K562 (cell line): ENCODE data around the gene PLCB1. TPM values are rescaled to one million over a fixed set of nuclear protein-coding genes. Genes with fewer than 3 reads are reported as not detected.

Experiments used
- ATAC-seq: fragments of 200-7000 bp; cut with Tn5 transposase; 3 replicates; pipeline ENCODE4 v1.9.1; 2020; ENCODE audit warnings: moderate library complexity
- BruUV-seq: library from RNA; stranded (reverse); fragments of 400-500 nt; replicated peaks from 2 replicates; lab custom pipeline; 2021; lab: Mats Ljungman, UMichigan
- CTCF ChIA-PET: fragments of 300-600 bp; formaldehyde crosslinking; extraction: SDS; loops from one replicate; lab custom pipeline; 2021; ENCODE audit warnings: low intra/inter-chr PET ratio; lab: Yijun Ruan, JAX
- POLR2A ChIA-PET: fragments of 300-600, 350-650 bp; sonication (Branson Sonifier 250); formaldehyde crosslinking; extraction: SDS; loops from one replicate; lab custom pipeline; 2021; ENCODE audit warnings: antibody characterized with exemption, inconsistent platforms; lab: Yijun Ruan, JAX
- DNase-seq, 4 experiments: peaks; one replicate each; pipeline versions ENCODE4 v3.0.0 to v3.0.0-alpha.2; 2011 to 2018; ENCODE audit warnings: low spot score in 3 of 4, mixed read lengths in 3 of 4; ENCODE audit errors: extremely low read depth in 1 of 4
- FAIRE-seq: peaks from 2 replicates; lab custom pipeline; 2011; peaks lifted over from hg19 to GRCh38; lab: Jason Lieb, UNC
- H2AFZ ChIP-seq: 2 replicates; pipeline ENCODE4 v1.6.0; 2011; ENCODE audit warnings: low read depth, low read length, control low read depth, inconsistent platforms
- H3K27ac ChIP-seq: fragments of 200-600 bp; 3 replicates; pipeline ENCODE4 v1.8.0; 2011; ENCODE audit warnings: low read depth, mild to moderate bottlenecking, control low read depth, inconsistent platforms, low read length, moderate library complexity, mixed read lengths; ENCODE audit errors: extremely low read depth
- H3K27me3 ChIP-seq, 2 experiments: fragments of 300-600 bp in 1 of 2; 2 replicates in 1 of 2; 3 replicates in 1 of 2; pipeline versions ENCODE4 v1.6.0 to v1.8.0; 2011; ENCODE audit warnings: inconsistent platforms in 2 of 2, low read length in 2 of 2, mild to moderate bottlenecking in 1 of 2, mixed read lengths in 1 of 2, moderate library complexity in 1 of 2; ENCODE audit not compliant: control insufficient read depth in 2 of 2, insufficient read depth in 2 of 2
- H3K36me3 ChIP-seq: fragments of 300-600 bp; 3 replicates; pipeline ENCODE4 v1.8.0; 2011; ENCODE audit warnings: mild to moderate bottlenecking, low read length, inconsistent platforms; ENCODE audit not compliant: control insufficient read depth, insufficient read depth
- H3K4me1 ChIP-seq, 2 experiments: fragments of 200-600 bp in 1 of 2; replicated peaks in 1 of 2; 2 replicates in 1 of 2; 3 replicates in 1 of 2; pipeline versions ENCODE4 v1.5.1 to v1.8.0; 2011; ENCODE audit warnings: inconsistent platforms in 2 of 2, low read length in 2 of 2, mild to moderate bottlenecking in 1 of 2, mixed read lengths in 1 of 2, moderate library complexity in 1 of 2; ENCODE audit not compliant: control insufficient read depth in 2 of 2, insufficient read depth in 2 of 2
- H3K4me2 ChIP-seq: 2 replicates; pipeline ENCODE4 v1.6.1; 2011; ENCODE audit warnings: low read length, control low read depth, inconsistent platforms, mixed read lengths; ENCODE audit not compliant: insufficient read depth
- H3K4me3 ChIP-seq: fragments of 200-600 bp; sonication (generic), shearing (Covaris generic); 2 replicates; pipeline ENCODE4 v1.5.1; 2016; ENCODE audit warnings: control low read depth, inconsistent platforms
- H3K79me2 ChIP-seq: fragments of 200-600 bp; 3 replicates; pipeline ENCODE4 v1.8.0; 2011; ENCODE audit warnings: low read length, inconsistent platforms; ENCODE audit not compliant: control insufficient read depth, insufficient read depth
- H3K9ac ChIP-seq, 2 experiments: 2 replicates each; pipeline versions ENCODE4 v1.6.0 to v1.6.1; 2011; ENCODE audit warnings: low read depth in 2 of 2, low read length in 2 of 2, control low read depth in 1 of 2, inconsistent platforms in 1 of 2, mild to moderate bottlenecking in 1 of 2, mixed read lengths in 1 of 2; ENCODE audit not compliant: insufficient read depth in 1 of 2
- H3K9me1 ChIP-seq: one replicate; pipeline ENCODE4 v1.6.0; 2011; ENCODE audit warnings: inconsistent platforms, mild to moderate bottlenecking, low read length, moderate library complexity; ENCODE audit not compliant: control insufficient read depth, insufficient read depth
- H3K9me3 ChIP-seq: replicated peaks from 2 replicates; pipeline ENCODE4 v1.5.1; 2011; ENCODE audit warnings: low read depth, low read length, inconsistent platforms; ENCODE audit not compliant: control insufficient read depth, insufficient read depth
- H4K20me1 ChIP-seq: replicated peaks from 2 replicates; pipeline ENCODE4 v1.6.1; 2011; ENCODE audit warnings: low read length, inconsistent platforms, mixed read lengths; ENCODE audit not compliant: control insufficient read depth, insufficient read depth
- ELF2 ChIP-seq: fragments of 250-450 bp; sonication (Bioruptor Pico); IDR thresholded peaks from 2 replicates; pipeline ENCODE4 v1.5.0; 2021; ENCODE audit warnings: mild to moderate bottlenecking
- HEY1 ChIP-seq: fragments of 250-450 bp; sonication (Bioruptor Pico); IDR thresholded peaks from 2 replicates; pipeline ENCODE4 v1.5.0; 2020; ENCODE audit warnings: mild to moderate bottlenecking, moderate library complexity, borderline replicate concordance
- MAFF ChIP-seq: IDR thresholded peaks from 2 replicates; pipeline ENCODE4 v1.6.1; 2012; ENCODE audit warnings: low read length, improper control_type of control experiment
- SRF ChIP-seq, 2 experiments: fragments of 250-450, 450-650 bp in 1 of 2; sonication (Bioruptor Pico) in 1 of 2; sonication (generic) in 1 of 2; formaldehyde crosslinking; IDR thresholded peaks; 2 replicates each; pipeline versions ENCODE4 v1.5.0 to v1.5.1; 2020 to 2022; ENCODE audit warnings: mild to moderate bottlenecking in 1 of 2, missing genetic modification reagents in 1 of 2
- STAT5A ChIP-seq: IDR thresholded peaks from 2 replicates; pipeline ENCODE4 v1.6.1; 2012; ENCODE audit warnings: low read length, inconsistent platforms, borderline replicate concordance
- WGBS: fragments of 100-300 bp; shearing (Covaris generic); methylation state at CpG from one replicate; pipeline ENCODE4 v1.1.6; 2016; ENCODE audit warnings: low coverage, mixed read lengths; ENCODE audit not compliant: insufficient coverage; ENCODE audit errors: missing lambda C conversion rate; 5-methylcytosine and 5-hydroxymethylcytosine counted together
- in situ Hi-C: fragments of 300-500 bp; cut with MboI; formaldehyde crosslinking; loops from 4 replicates; pipeline ENCODE4 v1.15.0; 2018; ENCODE audit warnings: inconsistent platforms, mixed read lengths
- intact Hi-C: fragments of 100-400 bp; cut with micrococcal nuclease; formaldehyde crosslinking; loops from 2 replicates; pipeline ENCODE4 v1.14.2; 2022
- polyA plus RNA-seq, 8 experiments: library from polyadenylated mRNA; depleted of rRNA in 4 of 8; stranded (reverse) in 5 of 8; unstranded in 3 of 8; fragments of >200 nt; fragmentation: Nextera tagmentation in 2 of 8; fragmentation: Illumina TruSeq in 1 of 8; extraction: Ambion mirVana in 2 of 8; extraction: Trizol in 1 of 8; gene quantifications; 2 replicates each; pipeline versions ENCODE4 v1.2.1 to v1.2.3, GENCODE V29; 2011 to 2014; ENCODE audit warnings: inconsistent platforms in 1 of 8, missing spikeins in 1 of 8
- total RNA-seq, 7 experiments: library from RNA; depleted of rRNA in 6 of 7; stranded (reverse); fragments of >200 nt in 6 of 7; fragmentation: Illumina TruSeq in 2 of 7; extraction: Trizol in 2 of 7; gene quantifications; 2 replicates each; pipeline versions ENCODE4 v1.2.1 to v1.2.3, GENCODE V29; 2011 to 2021; ENCODE audit warnings: low replicate concordance in 1 of 7
- TF ChIP-seq, protein P1 (sequence below): fragments of 450-650 bp; IDR thresholded peaks from 2 replicates; pipeline ENCODE4 v1.6.1; 2016; ENCODE audit warnings: mild to moderate bottlenecking, moderate library complexity
- TF ChIP-seq, protein P2 (sequence below), 2 experiments: fragments of 450-650 bp in 1 of 2; sonication (generic) in 1 of 2; formaldehyde crosslinking in 1 of 2; IDR thresholded peaks in 1 of 2; conservative IDR thresholded peaks in 1 of 2; 2 replicates each; pipeline versions ENCODE4 v1.6.1 to v1.8.1; 2016 to 2023; ENCODE audit warnings: mild to moderate bottlenecking in 2 of 2, moderate library complexity in 2 of 2, inconsistent platforms in 1 of 2, missing genetic modification reagents in 1 of 2
- TF ChIP-seq, protein P3 (sequence below): fragments of 450-650 bp; IDR thresholded peaks from 2 replicates; pipeline ENCODE4 v1.6.1; 2017; ENCODE audit warnings: antibody characterized with exemption

The PLCB1 gene
- total and polyA plus RNA-seq, 9 of the 15 experiments (the other 6 are each of a cell fraction or from before 2014, with no cell fraction given) = 0.34 to 3.1 (median 1.3) TPM

DNA sequence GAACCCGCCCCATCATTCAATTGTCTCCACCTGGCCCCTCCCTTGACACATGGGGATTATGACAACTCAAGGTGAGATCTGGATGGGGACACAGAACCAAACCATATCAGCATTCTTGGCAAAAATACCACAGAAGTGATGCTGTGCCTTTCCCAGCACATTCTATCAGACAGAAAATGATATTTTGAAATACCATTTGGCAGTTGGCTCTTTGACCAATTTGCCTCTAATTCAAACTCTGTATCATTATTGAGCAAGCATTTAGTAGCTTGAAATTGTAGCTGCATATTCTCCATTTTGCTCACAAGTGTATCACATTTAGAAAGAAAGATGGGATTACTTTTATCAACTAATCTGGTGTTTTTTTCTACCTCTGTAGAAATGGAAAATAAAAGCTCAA lies 64.0 kb downstream of the PLCB1 start:
- Histone ChIP-seq H3K9me3 (no peaks in the 10 kb centered on the region), H3K9ac (no peak overlapping the region), H3K9me1 (no peaks in the 10 kb centered on the region), H3K79me2 (no peaks in the 10 kb centered on the region), H3K4me1 (no peaks in the 10 kb centered on the region), H2AFZ (no peak overlapping the region), H3K4me3 (no peak overlapping the region), H4K20me1 (no peaks in the 10 kb centered on the region), H3K4me2 (no peak overlapping the region), H3K27me3 (no peaks in the 10 kb centered on the region), H3K36me3 (no peaks in the 10 kb centered on the region), H3K27ac (no peak overlapping the region)
- POLR2A ChIA-PET = no interaction called here
- no TSS peak for BruUV-seq
- no peak for ATAC-seq
- no peak for FAIRE-seq
- no peak for DNase-seq
- CTCF ChIA-PET = no interaction called here
- intact Hi-C loops = no loop called here
- 0% methylated on average over 1 of the region's 1 CpG for whole genome bisulfite sequencing
- in situ Hi-C loops = no loop called here
- TF ChIP-seq HEY1 (CRISPR knock-in tag) (no peak), MAFF (no peak), SRF (CRISPR knock-in tag; IDR thresholded peaks at IDR 0.05) (no peak), STAT5A (no peak), ELF2 (CRISPR knock-in tag) (no peak)
- TF ChIP-seq, protein P1, sequence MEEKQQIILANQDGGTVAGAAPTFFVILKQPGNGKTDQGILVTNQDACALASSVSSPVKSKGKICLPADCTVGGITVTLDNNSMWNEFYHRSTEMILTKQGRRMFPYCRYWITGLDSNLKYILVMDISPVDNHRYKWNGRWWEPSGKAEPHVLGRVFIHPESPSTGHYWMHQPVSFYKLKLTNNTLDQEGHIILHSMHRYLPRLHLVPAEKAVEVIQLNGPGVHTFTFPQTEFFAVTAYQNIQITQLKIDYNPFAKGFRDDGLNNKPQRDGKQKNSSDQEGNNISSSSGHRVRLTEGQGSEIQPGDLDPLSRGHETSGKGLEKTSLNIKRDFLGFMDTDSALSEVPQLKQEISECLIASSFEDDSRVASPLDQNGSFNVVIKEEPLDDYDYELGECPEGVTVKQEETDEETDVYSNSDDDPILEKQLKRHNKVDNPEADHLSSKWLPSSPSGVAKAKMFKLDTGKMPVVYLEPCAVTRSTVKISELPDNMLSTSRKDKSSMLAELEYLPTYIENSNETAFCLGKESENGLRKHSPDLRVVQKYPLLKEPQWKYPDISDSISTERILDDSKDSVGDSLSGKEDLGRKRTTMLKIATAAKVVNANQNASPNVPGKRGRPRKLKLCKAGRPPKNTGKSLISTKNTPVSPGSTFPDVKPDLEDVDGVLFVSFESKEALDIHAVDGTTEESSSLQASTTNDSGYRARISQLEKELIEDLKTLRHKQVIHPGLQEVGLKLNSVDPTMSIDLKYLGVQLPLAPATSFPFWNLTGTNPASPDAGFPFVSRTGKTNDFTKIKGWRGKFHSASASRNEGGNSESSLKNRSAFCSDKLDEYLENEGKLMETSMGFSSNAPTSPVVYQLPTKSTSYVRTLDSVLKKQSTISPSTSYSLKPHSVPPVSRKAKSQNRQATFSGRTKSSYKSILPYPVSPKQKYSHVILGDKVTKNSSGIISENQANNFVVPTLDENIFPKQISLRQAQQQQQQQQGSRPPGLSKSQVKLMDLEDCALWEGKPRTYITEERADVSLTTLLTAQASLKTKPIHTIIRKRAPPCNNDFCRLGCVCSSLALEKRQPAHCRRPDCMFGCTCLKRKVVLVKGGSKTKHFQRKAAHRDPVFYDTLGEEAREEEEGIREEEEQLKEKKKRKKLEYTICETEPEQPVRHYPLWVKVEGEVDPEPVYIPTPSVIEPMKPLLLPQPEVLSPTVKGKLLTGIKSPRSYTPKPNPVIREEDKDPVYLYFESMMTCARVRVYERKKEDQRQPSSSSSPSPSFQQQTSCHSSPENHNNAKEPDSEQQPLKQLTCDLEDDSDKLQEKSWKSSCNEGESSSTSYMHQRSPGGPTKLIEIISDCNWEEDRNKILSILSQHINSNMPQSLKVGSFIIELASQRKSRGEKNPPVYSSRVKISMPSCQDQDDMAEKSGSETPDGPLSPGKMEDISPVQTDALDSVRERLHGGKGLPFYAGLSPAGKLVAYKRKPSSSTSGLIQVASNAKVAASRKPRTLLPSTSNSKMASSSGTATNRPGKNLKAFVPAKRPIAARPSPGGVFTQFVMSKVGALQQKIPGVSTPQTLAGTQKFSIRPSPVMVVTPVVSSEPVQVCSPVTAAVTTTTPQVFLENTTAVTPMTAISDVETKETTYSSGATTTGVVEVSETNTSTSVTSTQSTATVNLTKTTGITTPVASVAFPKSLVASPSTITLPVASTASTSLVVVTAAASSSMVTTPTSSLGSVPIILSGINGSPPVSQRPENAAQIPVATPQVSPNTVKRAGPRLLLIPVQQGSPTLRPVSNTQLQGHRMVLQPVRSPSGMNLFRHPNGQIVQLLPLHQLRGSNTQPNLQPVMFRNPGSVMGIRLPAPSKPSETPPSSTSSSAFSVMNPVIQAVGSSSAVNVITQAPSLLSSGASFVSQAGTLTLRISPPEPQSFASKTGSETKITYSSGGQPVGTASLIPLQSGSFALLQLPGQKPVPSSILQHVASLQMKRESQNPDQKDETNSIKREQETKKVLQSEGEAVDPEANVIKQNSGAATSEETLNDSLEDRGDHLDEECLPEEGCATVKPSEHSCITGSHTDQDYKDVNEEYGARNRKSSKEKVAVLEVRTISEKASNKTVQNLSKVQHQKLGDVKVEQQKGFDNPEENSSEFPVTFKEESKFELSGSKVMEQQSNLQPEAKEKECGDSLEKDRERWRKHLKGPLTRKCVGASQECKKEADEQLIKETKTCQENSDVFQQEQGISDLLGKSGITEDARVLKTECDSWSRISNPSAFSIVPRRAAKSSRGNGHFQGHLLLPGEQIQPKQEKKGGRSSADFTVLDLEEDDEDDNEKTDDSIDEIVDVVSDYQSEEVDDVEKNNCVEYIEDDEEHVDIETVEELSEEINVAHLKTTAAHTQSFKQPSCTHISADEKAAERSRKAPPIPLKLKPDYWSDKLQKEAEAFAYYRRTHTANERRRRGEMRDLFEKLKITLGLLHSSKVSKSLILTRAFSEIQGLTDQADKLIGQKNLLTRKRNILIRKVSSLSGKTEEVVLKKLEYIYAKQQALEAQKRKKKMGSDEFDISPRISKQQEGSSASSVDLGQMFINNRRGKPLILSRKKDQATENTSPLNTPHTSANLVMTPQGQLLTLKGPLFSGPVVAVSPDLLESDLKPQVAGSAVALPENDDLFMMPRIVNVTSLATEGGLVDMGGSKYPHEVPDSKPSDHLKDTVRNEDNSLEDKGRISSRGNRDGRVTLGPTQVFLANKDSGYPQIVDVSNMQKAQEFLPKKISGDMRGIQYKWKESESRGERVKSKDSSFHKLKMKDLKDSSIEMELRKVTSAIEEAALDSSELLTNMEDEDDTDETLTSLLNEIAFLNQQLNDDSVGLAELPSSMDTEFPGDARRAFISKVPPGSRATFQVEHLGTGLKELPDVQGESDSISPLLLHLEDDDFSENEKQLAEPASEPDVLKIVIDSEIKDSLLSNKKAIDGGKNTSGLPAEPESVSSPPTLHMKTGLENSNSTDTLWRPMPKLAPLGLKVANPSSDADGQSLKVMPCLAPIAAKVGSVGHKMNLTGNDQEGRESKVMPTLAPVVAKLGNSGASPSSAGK = no peak
- TF ChIP-seq, protein P2, sequence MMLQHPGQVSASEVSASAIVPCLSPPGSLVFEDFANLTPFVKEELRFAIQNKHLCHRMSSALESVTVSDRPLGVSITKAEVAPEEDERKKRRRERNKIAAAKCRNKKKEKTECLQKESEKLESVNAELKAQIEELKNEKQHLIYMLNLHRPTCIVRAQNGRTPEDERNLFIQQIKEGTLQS (IDR thresholded peaks at IDR 0.05) = no peak
- TF ChIP-seq, protein P2 (CRISPR knock-in tag; conservative IDR thresholded peaks at IDR 0.05) = no peak
- TF ChIP-seq, protein P3, sequence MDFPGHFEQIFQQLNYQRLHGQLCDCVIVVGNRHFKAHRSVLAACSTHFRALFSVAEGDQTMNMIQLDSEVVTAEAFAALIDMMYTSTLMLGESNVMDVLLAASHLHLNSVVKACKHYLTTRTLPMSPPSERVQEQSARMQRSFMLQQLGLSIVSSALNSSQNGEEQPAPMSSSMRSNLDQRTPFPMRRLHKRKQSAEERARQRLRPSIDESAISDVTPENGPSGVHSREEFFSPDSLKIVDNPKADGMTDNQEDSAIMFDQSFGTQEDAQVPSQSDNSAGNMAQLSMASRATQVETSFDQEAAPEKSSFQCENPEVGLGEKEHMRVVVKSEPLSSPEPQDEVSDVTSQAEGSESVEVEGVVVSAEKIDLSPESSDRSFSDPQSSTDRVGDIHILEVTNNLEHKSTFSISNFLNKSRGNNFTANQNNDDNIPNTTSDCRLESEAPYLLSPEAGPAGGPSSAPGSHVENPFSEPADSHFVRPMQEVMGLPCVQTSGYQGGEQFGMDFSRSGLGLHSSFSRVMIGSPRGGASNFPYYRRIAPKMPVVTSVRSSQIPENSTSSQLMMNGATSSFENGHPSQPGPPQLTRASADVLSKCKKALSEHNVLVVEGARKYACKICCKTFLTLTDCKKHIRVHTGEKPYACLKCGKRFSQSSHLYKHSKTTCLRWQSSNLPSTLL = no peak
